GM21576 (cell line): Measurements from ENCODE around the gene PLSCR2.
"Not testable (repeated sequence)": the region's sequence is repeated elsewhere in the genome, so short reads cannot be mapped to it uniquely, and the experiment has no call there.

Experiments
- ATAC-seq: cut with Tn5 transposase; IDR thresholded peaks from one replicate; pipeline ENCODE4 v1.9.1; 2021; ENCODE audit warnings: mild to moderate bottlenecking, moderate library complexity; ENCODE audit not compliant: unreplicated experiment

PLSCR2 gene

GRCh38 chr3:146469150-146470017 lies at the start of gene PLSCR2:
Gene PLSCR2, minus strand, starts transcription at chr3:146469561. Its CDS starts 9,657 bp downstream, at chr3:146459904.
- peak; percentile 99 for ATAC-seq

- ATAC-seq = no peak
These were observed 48.5 kb upstream of the PLSCR2 start for GRCh38 chr3:146517684-146518435.

GRCh38 chr3:146513386-146514051 lies 44.2 kb upstream of the PLSCR2 start:
- ATAC-seq = no peak

- no peak for ATAC-seq
These were observed 42.2 kb upstream of the PLSCR2 start for GRCh38 chr3:146511402-146512134.

GRCh38 chr3:146507331-146508120 lies 38.2 kb upstream of the PLSCR2 start:
- ATAC-seq = no peak

GRCh38 chr3:146505516-146505915 lies 36.2 kb upstream of the PLSCR2 start:
- ATAC-seq = no peak

- ATAC-seq = no peak
These were observed 35.3 kb upstream of the PLSCR2 start for GRCh38 chr3:146504498-146505197.

- ATAC-seq = peak; percentile 96
These were observed 34.3 kb upstream of the PLSCR2 start for GRCh38 chr3:146503461-146504202.

- no peak for ATAC-seq
These were observed 33.6 kb upstream of the PLSCR2 start for GRCh38 chr3:146502887-146503460.

GRCh38 chr3:146501752-146502151 lies 32.4 kb upstream of the PLSCR2 start:
- peak; percentile 31 for ATAC-seq

GRCh38 chr3:146499701-146500100 lies 30.3 kb upstream of the PLSCR2 start:
- no peak for ATAC-seq

GRCh38 chr3:146498002-146498736 lies 28.8 kb upstream of the PLSCR2 start:
- ATAC-seq = no peak

- ATAC-seq = not testable (repeated sequence)
These were observed 27.9 kb upstream of the PLSCR2 start for GRCh38 chr3:146497145-146497843.

- no peak for ATAC-seq
These were observed 27.4 kb upstream of the PLSCR2 start for GRCh38 chr3:146496726-146497125.

GRCh38 chr3:146496251-146496650 lies 26.9 kb upstream of the PLSCR2 start:
- ATAC-seq = no peak

GRCh38 chr3:146493761-146494160 lies 24.4 kb upstream of the PLSCR2 start:
- no peak for ATAC-seq

GRCh38 chr3:146493221-146493620 lies 23.9 kb upstream of the PLSCR2 start:
- no peak for ATAC-seq
